Upper lobe of left lung (tissue), 6 donors: ENCODE data around the gene CNKSR2. TPM values are rescaled to one million over a fixed set of nuclear protein-coding genes. Genes with fewer than 3 reads are reported as not detected.

Experiments used
- ATAC-seq, 2 donors: fragments of 200-7000 bp; cut with Tn5 transposase; one replicate each; pipeline ENCODE4 v1.9.1; 2022; ENCODE audit warnings: mild to moderate bottlenecking in 2 of 2, moderate library complexity in 2 of 2; ENCODE audit not compliant: low FRiP score in 2 of 2
- DNase-seq, 2 donors: peaks; one replicate each; pipeline ENCODE4 v3.0.0-alpha.2; 2019 to 2020
- H3K27ac ChIP-seq, 4 donors: fragments of 200-600 bp; sonication (generic); one replicate each; pipeline ENCODE4 v1.5.1; 2016 to 2019
- H3K27me3 ChIP-seq, 4 donors: fragments of 200-600 bp; sonication (generic); one replicate each; pipeline ENCODE4 v1.5.1; 2017 to 2019
- H3K36me3 ChIP-seq, 4 donors: fragments of 200-600 bp; sonication (generic); one replicate each; pipeline ENCODE4 v1.5.1; 2016 to 2019
- H3K4me1 ChIP-seq, 4 donors: fragments of 200-600 bp; sonication (generic); one replicate each; pipeline ENCODE4 v1.5.1; 2018 to 2019
- H3K4me3 ChIP-seq, 4 donors: fragments of 200-600 bp; sonication (generic); one replicate each; pipeline ENCODE4 v1.5.1; 2017 to 2019; ENCODE audit warnings: mild to moderate bottlenecking in 2 of 4, moderate library complexity in 1 of 4
- H3K9me3 ChIP-seq, 4 donors: fragments of 200-600 bp; sonication (generic); one replicate each; pipeline ENCODE4 v1.5.1; 2018 to 2019
- CTCF ChIP-seq, 6 experiments: fragments of 450-650 bp in 4 of 6; fragments of 200-600 bp in 2 of 6; sonication (generic) in 2 of 6; IDR thresholded peaks; one replicate each; pipeline ENCODE4 v1.5.1; 2016 to 2019; ENCODE audit warnings: antibody characterized with exemption in 6 of 6
- EP300 ChIP-seq, 4 donors: sonication (generic); formaldehyde crosslinking; IDR thresholded peaks; one replicate each; pipeline ENCODE4 v1.5.1; 2017; ENCODE audit warnings: antibody characterized with exemption in 4 of 4, control low read depth in 2 of 4
- POLR2A ChIP-seq, 4 donors: fragments of 450-650 bp; IDR thresholded peaks; one replicate each; pipeline ENCODE4 v1.5.1; 2016 to 2017; ENCODE audit warnings: antibody characterized with exemption in 4 of 4, mild to moderate bottlenecking in 2 of 4
- POLR2AphosphoS5 ChIP-seq, 2 donors: sonication (generic); formaldehyde crosslinking; IDR thresholded peaks; one replicate each; pipeline ENCODE4 v1.5.1; 2017; ENCODE audit warnings: antibody characterized with exemption in 2 of 2
- WGBS, 2 donors: methylation state at CpG; one replicate each; pipeline ENCODE4 v1.1.5; 2017 to 2018; 5-methylcytosine and 5-hydroxymethylcytosine counted together
- total RNA-seq, 6 donors: library from RNA; depleted of rRNA in 4 of 6; stranded (reverse); fragments of >200 nt in 4 of 6; gene quantifications; one replicate each; pipeline versions ENCODE4 v1.1.0 to v1.2.1, GENCODE V29; 2016 to 2021
- donor health status: DM: no; HTN: no; CAD: no; lungs with moderate emphysema.
- donor health status: DM: no; HTN: yes; CAD: no; lungs with severe emphysema.

Gene CNKSR2
- total RNA-seq, 6 donors from 2014 or later = 4.0 to 14.5 (median 7.0) TPM

GRCh38 chrX:21691512-21692018 lies 317.3 kb downstream of the CNKSR2 start:
- DNase-seq (no peak), ATAC-seq (no peak)
- TF ChIP-seq CTCF (IDR thresholded peaks at IDR 0.05) (no peak), EP300 (IDR thresholded peaks at IDR 0.05) (no peak), POLR2A (IDR thresholded peaks at IDR 0.05) (no peak), POLR2AphosphoS5 (IDR thresholded peaks at IDR 0.05) (no peak)
- Histone ChIP-seq H3K4me3 (no peak overlapping the region), H3K36me3 (no peaks in the 10 kb centered on the region), H3K9me3 (no peaks in the 10 kb centered on the region), H3K27me3 (no peaks in the 10 kb centered on the region), H3K4me1 (no peaks in the 10 kb centered on the region), H3K27ac (no peak overlapping the region)
- 83 to 91% methylated on average over 3 of the region's 3 CpGs for WGBS, 2 donors

GRCh38 chrX:21698272-21698671 lies 324.1 kb downstream of the CNKSR2 start:
- Histone ChIP-seq H3K27me3 (no peaks in the 10 kb centered on the region), H3K4me3 (no peak overlapping the region), H3K36me3 (no peaks in the 10 kb centered on the region), H3K27ac (no peak overlapping the region), H3K9me3 (no peaks in the 10 kb centered on the region), H3K4me1 (no peaks in the 10 kb centered on the region)
- 57 to 61% methylated on average over 4 of the region's 4 CpGs for WGBS, 2 donors
- ATAC-seq (no peak), DNase-seq (no peak)
- TF ChIP-seq CTCF (IDR thresholded peaks at IDR 0.05) (no peak), POLR2AphosphoS5 (IDR thresholded peaks at IDR 0.05) (no peak), EP300 (IDR thresholded peaks at IDR 0.05) (no peak), POLR2A (IDR thresholded peaks at IDR 0.05) (no peak)

- DNase-seq (no peak), ATAC-seq (no peak)
- no peaks in the 10 kb centered on the region for H3K9me3 ChIP-seq
- H3K36me3 ChIP-seq = no peaks in the 10 kb centered on the region
- no peaks in the 10 kb centered on the region for H3K4me1 ChIP-seq
- WGBS, 2 donors = 55 to 75% methylated on average over 3 of the region's 3 CpGs
- no peaks in the 10 kb centered on the region for H3K27me3 ChIP-seq
- H3K27ac ChIP-seq = no peak overlapping the region
- TF ChIP-seq CTCF (IDR thresholded peaks at IDR 0.05) (no peak), POLR2AphosphoS5 (IDR thresholded peaks at IDR 0.05) (no peak), EP300 (IDR thresholded peaks at IDR 0.05) (no peak), POLR2A (IDR thresholded peaks at IDR 0.05) (no peak)
- no peak overlapping the region for H3K4me3 ChIP-seq
Measured at GRCh38 chrX:21699136-21699535, 324.9 kb downstream of the CNKSR2 start.

- WGBS, 2 donors = 68 to 97% methylated on average over 2 to 5 of the region's 5 CpGs
- no peak for ATAC-seq
Measured at GRCh38 chrX:21700275-21700674, 326.1 kb downstream of the CNKSR2 start.

More at GRCh38 chrX:21700275-21700674, 326.1 kb downstream of the CNKSR2 start:
- TF ChIP-seq CTCF (IDR thresholded peaks at IDR 0.05) (no peak), POLR2AphosphoS5 (IDR thresholded peaks at IDR 0.05) (no peak), EP300 (IDR thresholded peaks at IDR 0.05) (no peak), POLR2A (IDR thresholded peaks at IDR 0.05) (no peak)
- Histone ChIP-seq H3K27ac (no peak overlapping the region), H3K4me1 (no peaks in the 10 kb centered on the region), H3K36me3 (no peaks in the 10 kb centered on the region), H3K9me3 (no peaks in the 10 kb centered on the region), H3K4me3 (no peak overlapping the region), H3K27me3 (no peaks in the 10 kb centered on the region)
- DNase-seq = no peak
